DND-41 (cell line): Measurements from ENCODE around the gene PABPN1L.

Experiments
- ATAC-seq: fragments of 200-7000 bp; cut with Tn5 transposase; 3 replicates; pipeline ENCODE4 v1.9.1; 2021; ENCODE audit warnings: low read depth; ENCODE audit not compliant: insufficient read depth
- DNase-seq: peaks from one replicate; pipeline ENCODE4 v3.0.0-alpha.2; 2020
- H2AFZ ChIP-seq: 2 replicates; pipeline ENCODE4 v1.6.0; 2012; ENCODE audit warnings: low read depth, low read length
- H3K27ac ChIP-seq: 2 replicates; pipeline ENCODE4 v1.5.1; 2012; ENCODE audit warnings: low read length, inconsistent platforms
- H3K27me3 ChIP-seq: fragments of 200-600 bp; sonication (generic); 2 replicates; pipeline ENCODE4 v1.6.0; 2012; ENCODE audit warnings: low read length, mild to moderate bottlenecking, inconsistent platforms; ENCODE audit not compliant: insufficient read depth, poor library complexity
- H3K36me3 ChIP-seq: 2 replicates; pipeline ENCODE4 v1.5.1; 2012; ENCODE audit warnings: low read length, inconsistent platforms; ENCODE audit not compliant: insufficient read depth
- H3K4me1 ChIP-seq: 2 replicates; pipeline ENCODE4 v1.5.1; 2012; ENCODE audit warnings: mild to moderate bottlenecking, low read length; ENCODE audit not compliant: insufficient read depth
- H3K4me2 ChIP-seq: 2 replicates; pipeline ENCODE4 v1.6.0; 2012; ENCODE audit warnings: mild to moderate bottlenecking, moderate library complexity, low read length, inconsistent platforms; ENCODE audit not compliant: insufficient read depth
- H3K4me3 ChIP-seq, 2 experiments: fragments of 200-600 bp in 1 of 2; shearing (Covaris generic) in 1 of 2; 2 replicates each; pipeline ENCODE4 v1.5.1; 2012 to 2016; ENCODE audit warnings: inconsistent platforms in 2 of 2, low read length in 2 of 2, mild to moderate bottlenecking in 2 of 2, low read depth in 1 of 2, moderate library complexity in 1 of 2
- H3K79me2 ChIP-seq: 2 replicates; pipeline ENCODE4 v1.6.0; 2012; ENCODE audit warnings: low read length, inconsistent platforms; ENCODE audit not compliant: insufficient read depth
- H3K9ac ChIP-seq: 2 replicates; pipeline ENCODE4 v1.6.0; 2012; ENCODE audit warnings: low read depth, mild to moderate bottlenecking, inconsistent platforms, low read length, moderate library complexity
- H3K9me3 ChIP-seq: 2 replicates; pipeline ENCODE4 v1.5.1; 2012; ENCODE audit warnings: low read length, moderate library complexity, mild to moderate bottlenecking, inconsistent platforms; ENCODE audit not compliant: insufficient read depth, severe bottlenecking
- H4K20me1 ChIP-seq: 2 replicates; pipeline ENCODE4 v1.6.0; 2012; ENCODE audit warnings: low read length; ENCODE audit not compliant: insufficient read depth
- EZH2 ChIP-seq: IDR thresholded peaks from 3 replicates; pipeline ENCODE4 v1.6.1; 2012; ENCODE audit warnings: borderline replicate concordance, low read depth, mild to moderate bottlenecking, moderate library complexity, low read length, inconsistent platforms; ENCODE audit not compliant: severe bottlenecking
- TF ChIP-seq, protein P1 (sequence below): IDR thresholded peaks from 2 replicates; pipeline ENCODE4 v1.5.1; 2012; ENCODE audit warnings: borderline replicate concordance, low read length, moderate library complexity, mild to moderate bottlenecking; ENCODE audit not compliant: poor library complexity, severe bottlenecking; ENCODE audit errors: extremely low read depth

Gene PABPN1L

GRCh38 chr16:88909431-88910210, 43.2 kb upstream of the PABPN1L start:
- Histone ChIP-seq H3K9me3 (no peaks in the 10 kb centered on the region), H3K36me3 (no peaks in the 10 kb centered on the region), H3K4me3 (no peak overlapping the region), H3K4me1 (no peaks in the 10 kb centered on the region), H4K20me1 (0 out of 2 replicates have a peak, but pooled peaks cover 11% of the 10 kb centered on the region), H3K4me2 (no peak overlapping the region), H3K27ac (no peak overlapping the region), H3K27me3 (no peaks in the 10 kb centered on the region), H3K79me2 (no peaks in the 10 kb centered on the region), H3K9ac (no peak overlapping the region), H2AFZ (no peak overlapping the region)
- DNase-seq (no peak), ATAC-seq (no peak)
- TF ChIP-seq, protein P1, sequence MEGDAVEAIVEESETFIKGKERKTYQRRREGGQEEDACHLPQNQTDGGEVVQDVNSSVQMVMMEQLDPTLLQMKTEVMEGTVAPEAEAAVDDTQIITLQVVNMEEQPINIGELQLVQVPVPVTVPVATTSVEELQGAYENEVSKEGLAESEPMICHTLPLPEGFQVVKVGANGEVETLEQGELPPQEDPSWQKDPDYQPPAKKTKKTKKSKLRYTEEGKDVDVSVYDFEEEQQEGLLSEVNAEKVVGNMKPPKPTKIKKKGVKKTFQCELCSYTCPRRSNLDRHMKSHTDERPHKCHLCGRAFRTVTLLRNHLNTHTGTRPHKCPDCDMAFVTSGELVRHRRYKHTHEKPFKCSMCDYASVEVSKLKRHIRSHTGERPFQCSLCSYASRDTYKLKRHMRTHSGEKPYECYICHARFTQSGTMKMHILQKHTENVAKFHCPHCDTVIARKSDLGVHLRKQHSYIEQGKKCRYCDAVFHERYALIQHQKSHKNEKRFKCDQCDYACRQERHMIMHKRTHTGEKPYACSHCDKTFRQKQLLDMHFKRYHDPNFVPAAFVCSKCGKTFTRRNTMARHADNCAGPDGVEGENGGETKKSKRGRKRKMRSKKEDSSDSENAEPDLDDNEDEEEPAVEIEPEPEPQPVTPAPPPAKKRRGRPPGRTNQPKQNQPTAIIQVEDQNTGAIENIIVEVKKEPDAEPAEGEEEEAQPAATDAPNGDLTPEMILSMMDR, result no peak
- no peak for TF ChIP-seq EZH2

DNA sequence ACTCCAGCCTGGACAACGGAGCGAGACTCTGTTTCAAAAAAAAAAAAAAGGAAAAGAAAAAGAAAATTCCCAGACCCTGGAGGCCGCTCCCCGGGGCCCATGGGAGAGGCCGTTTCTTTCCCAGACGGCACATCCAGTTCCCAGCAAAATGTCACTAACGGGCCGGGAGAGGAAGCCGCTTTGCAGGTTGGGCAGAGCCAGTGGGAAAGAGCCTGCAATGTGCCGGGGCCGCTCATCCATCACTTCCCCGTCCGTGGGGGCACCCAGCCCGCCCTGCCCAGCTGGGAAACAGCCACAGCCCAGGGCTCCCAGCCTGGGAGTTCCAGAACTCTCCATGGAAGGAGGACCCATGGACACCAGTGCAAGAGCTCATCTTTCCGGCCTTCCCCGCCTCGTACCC, 41.8 kb upstream of the PABPN1L start:
- no peaks in the 10 kb centered on the region for H3K79me2 ChIP-seq
- TF ChIP-seq, protein P1, result no peak
- no peak for TF ChIP-seq EZH2
- H4K20me1 ChIP-seq, result peaks cover 11% of the 10 kb centered on the region; the same call in 1 of the 2 replicates
- H3K27ac ChIP-seq, result no peak overlapping the region
- H3K4me2 ChIP-seq, result no peak overlapping the region
- ATAC-seq, result no peak
- DNase-seq, result no peak
- H3K9me3 ChIP-seq, result no peaks in the 10 kb centered on the region
- no peaks in the 10 kb centered on the region for H3K36me3 ChIP-seq
- no peak overlapping the region for H3K9ac ChIP-seq
- H2AFZ ChIP-seq, result no peak overlapping the region
- H3K4me3 ChIP-seq, result no peak overlapping the region
- H3K4me1 ChIP-seq, result no peaks in the 10 kb centered on the region
- H3K27me3 ChIP-seq, result no peaks in the 10 kb centered on the region

DNA sequence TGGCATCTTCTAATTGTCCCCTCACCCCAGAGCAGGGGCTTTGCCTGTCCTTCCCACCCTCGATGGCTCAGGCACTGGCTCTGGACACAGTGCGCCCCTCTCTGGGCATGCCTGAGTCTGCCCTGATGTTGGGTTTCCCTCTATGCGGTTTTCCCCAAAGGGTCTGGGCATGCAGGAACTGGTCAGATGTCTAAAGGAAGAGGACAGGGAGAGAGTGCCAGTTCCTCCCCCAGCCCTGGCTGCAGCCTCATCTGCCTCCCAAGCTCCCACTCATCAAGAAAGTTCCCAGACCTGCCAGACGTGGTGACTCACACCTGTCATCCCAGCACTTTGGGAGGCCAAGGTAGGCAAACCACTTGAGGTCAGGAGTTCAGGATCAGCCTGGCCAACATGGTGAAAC, 41.3 kb upstream of the PABPN1L start:
- Histone ChIP-seq H3K27ac (no peak overlapping the region), H3K4me3 (no peak overlapping the region), H3K9me3 (no peaks in the 10 kb centered on the region), H3K27me3 (no peaks in the 10 kb centered on the region), H3K79me2 (no peaks in the 10 kb centered on the region), H3K36me3 (no peaks in the 10 kb centered on the region), H3K4me2 (no peak overlapping the region), H3K4me1 (no peaks in the 10 kb centered on the region), H4K20me1 (peaks cover 11% of the 10 kb centered on the region; the same call in 1 of the 2 replicates), H2AFZ (no peak overlapping the region), H3K9ac (no peak overlapping the region)
- TF ChIP-seq, protein P1, result no peak
- TF ChIP-seq EZH2, result no peak
- ATAC-seq (no peak), DNase-seq (no peak)
